GM18526 (cell line): ENCODE results near the gene LIMS1.

Experiments used
- POLR2A ChIP-seq: IDR thresholded peaks from 3 replicates; pipeline ENCODE4 v1.6.1; 2011; ENCODE audit not compliant: insufficient read length; ENCODE audit errors: extremely low read depth

LIMS1 gene

GRCh38 chr2:108637304-108637669 lies 103.0 kb downstream of the LIMS1 start:
- no peak for TF ChIP-seq POLR2A

- no peak for TF ChIP-seq POLR2A
These were observed 106.5 kb downstream of the LIMS1 start for GRCh38 chr2:108640731-108641130.

GRCh38 chr2:108641756-108642155 lies 107.5 kb downstream of the LIMS1 start:
- TF ChIP-seq POLR2A: no peak

DNA sequence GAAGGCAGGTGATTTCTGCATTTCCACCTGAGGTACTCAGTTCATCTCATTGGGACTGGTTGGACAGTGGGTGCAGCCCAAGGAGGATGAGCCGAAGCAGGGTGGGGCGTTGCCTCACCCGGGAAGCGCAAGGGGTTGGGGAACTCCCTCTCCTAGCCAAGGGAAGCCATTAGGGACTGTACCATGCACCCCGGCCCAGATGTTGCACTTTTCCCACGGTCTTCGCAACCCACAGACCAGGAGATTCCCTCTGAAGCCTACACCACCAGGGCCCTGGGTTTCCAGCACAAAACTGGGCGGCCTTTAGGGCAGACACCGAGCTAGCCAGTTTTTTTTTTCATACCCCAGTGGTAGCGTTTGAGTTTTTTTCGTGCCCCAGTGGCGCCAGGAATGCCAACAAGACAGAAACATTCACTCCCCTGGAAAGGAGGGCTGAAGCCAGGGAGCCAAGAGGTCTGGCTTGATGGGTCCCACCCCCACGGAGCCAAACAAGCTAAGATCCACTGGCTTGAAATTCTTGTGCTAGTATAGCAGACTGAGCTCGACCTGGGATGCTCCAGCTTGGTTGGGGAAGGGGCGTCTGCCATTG lies 109.1 kb downstream of the LIMS1 start:
- TF ChIP-seq POLR2A: no peak

DNA sequence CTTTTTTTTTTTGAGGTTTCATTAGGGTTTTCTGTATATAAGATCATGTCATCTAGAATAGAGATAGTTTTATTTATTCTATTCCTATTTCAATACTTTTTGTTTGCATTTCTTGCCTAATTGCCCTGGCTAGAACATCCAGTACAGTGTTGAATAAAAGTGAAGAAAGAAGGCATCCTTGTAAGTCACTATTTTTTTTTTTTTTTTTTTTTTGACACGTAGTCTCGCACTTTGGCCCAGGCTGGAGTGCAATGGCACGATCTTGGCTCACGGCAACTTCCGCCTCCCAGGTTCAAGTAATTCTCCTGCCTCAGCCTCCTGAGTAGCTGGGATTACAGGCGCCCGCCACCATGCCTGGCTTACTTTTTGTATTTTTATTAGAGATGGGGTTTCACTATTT lies 157.2 kb downstream of the LIMS1 start:
- no peak for TF ChIP-seq POLR2A

GRCh38 chr2:108701208-108701607 lies 166.9 kb downstream of the LIMS1 start:
- no peak for TF ChIP-seq POLR2A

- no peak for TF ChIP-seq POLR2A
These were observed 167.5 kb downstream of the LIMS1 start for GRCh38 chr2:108701806-108702205.

DNA sequence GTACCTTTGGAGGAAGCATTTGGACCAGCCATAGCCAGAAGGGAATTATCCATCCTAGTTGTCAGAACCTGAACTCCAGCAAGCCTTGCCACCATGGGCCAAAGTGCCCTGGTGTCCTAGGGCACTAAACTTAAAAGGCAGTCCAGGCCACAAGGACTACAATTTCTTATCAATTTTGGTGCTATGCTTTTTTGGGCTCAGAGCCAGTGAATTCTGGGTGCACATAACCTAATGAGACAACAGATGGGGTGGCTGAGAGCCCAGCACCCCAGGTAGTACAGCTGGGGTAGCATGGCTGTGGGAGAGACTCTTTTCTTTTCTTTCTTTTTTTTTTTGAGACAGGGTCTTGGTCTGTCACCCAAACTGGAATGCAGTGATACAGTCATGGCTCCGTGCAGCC lies 170.6 kb downstream of the LIMS1 start:
- TF ChIP-seq POLR2A: no peak

GRCh38 chr2:108707300-108707699 lies 173.0 kb downstream of the LIMS1 start:
- no peak for TF ChIP-seq POLR2A

DNA sequence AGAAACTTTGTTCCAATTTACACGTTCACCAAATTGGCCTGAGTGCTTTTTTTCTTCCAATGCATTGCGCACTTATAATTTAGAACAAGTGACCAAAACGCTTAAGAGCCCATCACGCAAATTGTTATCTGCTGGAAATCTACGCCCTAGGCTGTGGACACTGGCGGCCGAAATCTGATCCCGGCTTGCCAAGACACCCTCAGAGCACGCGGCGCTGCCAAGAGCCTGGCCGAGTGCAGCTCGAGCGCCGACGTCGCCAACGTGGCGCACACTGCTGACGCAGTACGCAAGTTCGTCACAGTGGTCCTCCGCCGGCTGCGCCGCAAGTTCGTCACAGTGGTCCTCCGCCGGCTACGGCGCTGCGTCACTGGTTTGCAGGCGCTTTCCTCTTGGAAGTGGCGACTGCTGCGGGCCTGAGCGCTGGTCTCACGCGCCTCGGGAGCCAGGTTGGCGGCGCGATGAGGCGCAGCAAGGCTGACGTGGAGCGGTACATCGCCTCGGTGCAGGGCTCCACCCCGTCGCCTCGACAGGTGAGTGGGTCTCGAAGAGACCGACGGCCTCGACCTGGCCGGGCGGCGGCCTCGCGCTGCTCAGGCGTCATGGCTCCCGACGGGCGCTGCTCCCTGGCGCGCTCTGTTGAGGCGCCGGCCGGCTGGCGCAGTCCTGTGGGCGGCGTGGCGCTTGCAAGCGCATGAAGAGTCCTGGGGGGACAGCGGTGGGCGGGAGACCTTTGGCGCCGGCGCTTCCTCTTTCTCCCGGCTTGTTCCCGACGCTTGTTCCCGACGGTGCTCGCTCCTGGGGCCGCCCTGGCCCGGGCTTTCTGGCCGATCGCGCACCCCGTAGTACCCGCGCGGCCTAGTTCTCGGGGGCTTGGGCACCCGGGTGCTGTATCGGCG lies 185.1 kb downstream of the LIMS1 start, which contains the start of gene RANBP2:
TSS of gene RANBP2 (plus strand) at position 334 of the 896 bp plus-strand sequence. CDS start at position 459, 125 bp downstream.
- TF ChIP-seq POLR2A: peak; percentile 96
